Stimulated activated CD8-positive, alpha-beta memory T cell treated with anti-CD3 and anti-CD28 coated beads, Interleukin-4, amount 100 ng/mL, for 24 hours (primary cell): ENCODE data around the gene CLDN16.

Source experiments
- DNase-seq: peaks from one replicate; pipeline ENCODE4 v3.0.0-alpha.2; 2020; ENCODE audit warnings: low read depth

The CLDN16 gene

DNA sequence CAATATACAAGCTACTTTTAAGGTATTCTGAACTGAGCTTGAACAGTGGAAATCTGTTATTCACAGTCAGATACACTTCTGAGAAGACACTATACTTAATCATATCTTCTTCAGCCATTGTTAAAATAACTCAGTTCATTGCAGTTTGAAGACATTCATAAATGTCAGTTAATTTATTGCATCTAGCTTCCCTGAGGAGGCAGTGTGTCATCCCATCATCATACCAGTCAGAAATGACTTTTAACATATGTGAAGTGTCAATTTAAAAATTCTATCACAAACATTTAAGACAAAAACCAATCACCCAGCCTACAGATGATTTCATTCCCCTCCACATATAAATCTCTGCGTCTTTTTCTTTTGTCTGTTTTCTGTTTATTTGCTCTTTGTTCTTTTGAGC is 54.3 kb downstream of the CLDN16 start:
- DNase-seq = no peak

DNA sequence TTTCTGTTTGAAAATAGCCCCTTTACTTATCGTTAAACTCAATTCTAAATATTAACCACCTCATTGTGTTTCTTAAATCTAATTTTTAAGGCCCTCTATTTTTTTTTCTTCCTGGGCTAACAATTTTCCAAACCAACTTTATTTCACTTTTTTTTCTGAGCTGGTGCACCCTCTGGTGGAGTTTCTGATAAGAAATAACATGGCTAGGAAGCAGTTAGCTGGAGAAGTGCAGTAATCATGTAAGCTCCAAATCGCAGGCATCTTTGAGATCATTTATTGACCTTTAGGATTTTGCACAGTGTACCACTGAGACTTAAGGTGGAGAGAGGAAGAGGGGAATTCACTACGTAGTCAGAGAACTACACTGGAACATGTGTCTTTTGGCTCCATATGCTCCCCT is 55.3 kb downstream of the CLDN16 start:
- DNase-seq = no peak

DNA sequence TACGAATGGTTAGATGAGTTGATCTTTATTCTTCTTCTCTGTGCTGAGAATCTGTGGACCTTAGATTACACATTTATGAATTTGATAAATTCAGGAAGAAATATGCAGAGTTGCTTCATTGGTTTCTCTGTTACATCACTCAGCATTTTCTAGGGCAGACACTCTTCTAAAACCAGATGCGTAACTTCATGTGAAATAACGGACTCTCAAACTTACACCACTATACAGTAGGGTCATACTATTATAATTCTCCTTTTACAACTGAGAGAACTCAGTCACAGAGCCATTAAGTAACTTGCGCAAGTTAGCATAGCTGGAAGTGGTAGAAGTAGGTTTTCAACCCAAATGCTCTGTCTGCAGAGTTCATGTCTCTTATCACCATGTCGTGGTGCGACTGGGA is 56.0 kb downstream of the CLDN16 start:
- no peak for DNase-seq

DNA sequence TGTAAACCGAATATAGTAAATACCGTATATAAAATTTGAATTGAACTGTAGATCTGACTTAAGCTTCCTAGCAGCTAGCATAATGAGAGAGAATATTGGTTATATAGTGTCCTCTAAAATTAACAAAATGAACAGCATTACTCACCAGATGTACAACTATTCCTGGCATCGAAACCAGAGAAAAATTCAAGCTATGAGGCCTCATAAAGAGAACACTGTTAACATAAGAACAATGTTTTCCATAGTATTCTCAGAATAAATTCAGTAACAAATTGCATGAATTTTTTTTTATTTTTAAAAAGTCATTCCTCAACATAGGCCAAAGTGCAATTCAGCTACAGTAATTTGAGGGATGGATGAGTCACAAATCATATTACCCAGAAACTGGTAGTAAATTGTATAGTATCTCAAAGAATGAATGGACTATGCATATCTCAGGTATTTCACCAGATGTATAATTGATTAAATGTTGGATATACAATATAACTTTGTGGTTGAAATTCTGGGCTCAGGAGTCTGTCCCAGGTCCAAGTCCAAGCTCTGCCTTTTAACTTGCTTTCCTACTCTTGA is 56.7 kb downstream of the CLDN16 start:
- no peak for DNase-seq

DNA sequence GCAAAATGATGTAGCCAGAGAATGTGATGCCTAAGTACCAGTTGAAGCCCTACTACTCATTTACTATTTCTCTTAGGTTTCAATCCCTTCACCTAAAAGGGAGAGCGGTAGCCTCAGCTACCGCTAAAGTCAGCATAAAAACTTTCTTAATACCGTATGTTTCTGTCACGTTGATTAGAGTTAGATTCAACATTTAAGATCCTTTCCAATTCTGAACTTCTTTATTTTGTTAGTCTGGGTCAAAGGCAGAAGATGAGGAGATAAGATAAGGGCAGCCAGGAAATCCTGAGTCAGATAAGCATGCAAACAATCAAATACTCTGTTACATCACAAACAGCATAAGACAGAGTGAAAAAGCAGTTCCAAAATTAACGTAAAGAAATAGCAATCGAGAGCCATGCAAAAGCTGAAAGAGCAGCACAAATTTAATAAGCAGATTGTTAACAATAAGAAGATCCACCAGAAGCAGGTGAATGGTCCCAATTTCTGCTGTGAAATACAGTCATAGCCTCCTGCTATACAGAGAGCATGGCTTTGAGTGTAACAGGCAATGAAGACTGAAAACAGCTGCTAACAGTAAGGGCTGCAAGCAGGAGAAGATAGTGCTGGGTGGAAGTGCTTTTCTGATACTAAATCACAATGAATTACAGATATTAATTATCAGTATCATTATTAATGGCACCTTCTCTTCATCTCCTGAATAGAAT is 58.8 kb downstream of the CLDN16 start:
- no peak for DNase-seq

DNA sequence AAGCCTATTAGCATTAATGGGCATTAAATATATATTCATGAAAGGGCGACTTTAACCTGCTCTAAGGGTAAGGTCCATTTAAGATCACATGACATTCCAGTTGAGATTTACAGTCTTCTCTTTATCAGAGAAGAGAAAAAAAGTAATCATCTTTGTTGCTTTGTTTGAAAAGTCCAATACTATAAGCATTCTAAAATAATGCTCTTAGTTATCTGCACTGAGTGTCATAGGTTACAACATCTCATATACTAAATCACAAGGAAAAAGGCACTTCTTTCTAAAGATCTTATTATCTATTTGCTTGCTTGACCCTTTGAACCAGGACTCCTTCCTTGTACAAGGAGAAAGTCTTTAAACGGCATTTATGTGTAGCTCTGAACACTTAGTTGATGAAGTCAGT is 60.3 kb downstream of the CLDN16 start:
- no peak for DNase-seq

DNA sequence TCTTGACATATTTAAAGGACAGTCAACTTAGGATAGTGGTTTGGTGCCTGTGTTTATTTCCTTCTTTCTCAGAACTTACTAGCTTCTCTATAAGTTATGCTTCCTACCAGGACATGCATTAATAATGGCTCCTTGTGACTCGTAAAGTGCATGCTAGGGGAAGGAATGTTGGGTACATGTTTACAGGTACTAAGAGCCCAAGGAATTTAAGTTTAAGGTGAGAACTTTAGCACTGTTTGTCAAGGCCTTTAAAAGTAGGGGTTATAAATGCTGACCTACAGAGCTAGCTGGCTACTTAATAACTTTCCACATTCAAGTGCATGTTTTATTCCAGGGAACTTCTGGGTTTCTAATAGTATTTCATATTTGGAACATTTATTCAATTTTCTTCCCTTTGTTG is 61.8 kb downstream of the CLDN16 start, which contains the start of gene TMEM207:
TMEM207 (minus strand) TSS at position 101 of the 400 bp plus-strand sequence; CDS start at position 9, 92 bp downstream.
- no peak for DNase-seq

DNA sequence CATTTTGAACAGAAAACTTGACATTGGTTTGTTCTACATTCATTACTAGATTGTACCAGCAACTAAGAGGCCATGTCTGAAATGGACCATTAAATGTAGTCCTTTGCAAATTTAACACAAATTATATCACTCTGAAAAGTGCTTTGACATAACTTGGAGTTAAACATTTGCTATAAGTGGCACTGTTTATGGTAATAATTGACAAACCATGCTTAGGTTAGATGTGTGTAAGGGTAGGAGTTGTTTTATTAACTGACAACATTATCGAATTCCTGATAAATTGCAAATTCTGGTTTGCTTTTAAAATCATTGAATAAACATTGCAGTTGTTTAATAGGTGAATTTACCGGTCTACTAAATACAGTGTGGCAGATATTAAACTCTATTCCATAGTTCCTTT is 67.9 kb downstream of the CLDN16 start:
- DNase-seq = no peak

DNA sequence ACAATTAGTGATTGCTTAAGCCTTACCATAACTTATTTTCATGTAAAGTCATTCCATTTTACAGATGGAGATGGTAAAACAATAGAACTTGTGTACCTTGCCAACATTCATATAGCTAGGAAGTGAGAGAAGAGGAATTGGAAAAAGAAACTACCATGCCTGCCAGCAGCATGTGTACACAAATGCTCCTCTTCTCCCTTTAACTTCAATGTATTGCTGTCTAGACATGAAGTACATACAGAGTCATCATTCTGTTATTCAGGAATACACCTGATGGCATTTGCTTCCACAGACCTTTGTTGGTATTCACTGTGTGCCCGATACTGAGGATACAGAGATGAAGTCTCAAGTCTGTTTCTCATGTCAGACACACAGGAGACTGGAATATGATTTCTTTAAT is 68.8 kb downstream of the CLDN16 start:
- no peak for DNase-seq

DNA sequence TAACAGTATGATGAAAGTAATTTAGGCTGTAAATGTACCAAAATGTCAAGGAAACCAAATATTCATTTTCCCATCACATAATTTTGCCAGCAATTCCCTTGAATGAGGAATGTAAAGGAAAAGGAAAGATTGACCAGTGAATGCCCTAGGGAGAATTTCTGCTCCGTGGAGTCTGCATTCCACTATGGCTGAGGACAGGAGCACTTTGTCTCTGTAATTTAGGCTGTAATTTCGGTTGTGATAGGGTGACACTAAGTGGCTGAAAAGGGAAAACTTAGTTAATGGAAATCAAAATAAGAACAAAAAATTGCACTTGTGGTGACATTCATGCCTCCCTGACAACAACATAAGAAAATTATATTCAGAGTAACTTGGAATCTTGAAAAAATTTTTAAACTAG is 70.1 kb downstream of the CLDN16 start:
- DNase-seq = no peak
